ENCODE results near the gene SLC25A10. TPM values are rescaled to one million over a fixed set of nuclear protein-coding genes. Genes with fewer than 3 reads are reported as not detected.

The SLC25A10 gene
- total RNA-seq, 1 donor from 2014 or later: 60.8 TPM

DNA sequence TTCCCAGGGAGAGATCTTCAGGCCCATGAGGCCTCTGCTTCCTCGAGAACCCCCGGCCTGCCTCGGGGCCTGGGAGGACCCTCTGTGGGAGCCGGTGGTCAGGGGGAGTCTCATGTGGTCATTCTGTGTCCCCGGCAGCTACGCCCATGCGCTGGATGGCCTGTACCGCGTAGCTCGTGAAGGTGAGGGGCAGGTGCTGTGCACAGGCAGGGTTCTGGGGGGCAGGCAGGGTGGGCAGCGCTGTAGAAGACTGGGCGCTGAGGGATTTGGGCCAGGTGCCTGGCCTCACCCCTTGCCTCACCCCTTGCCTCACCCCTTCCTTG, 4.6 kb downstream of the SLC25A10 start:
- Mint-ChIP-seq H3K4me1 (ENCODE audit: low read depth, unreplicated experiment) (peaks cover 6% of the 10 kb centered on the region), H3K36me3 (ENCODE audit: unreplicated experiment) (no peaks in the 10 kb centered on the region), H3K27me3 (ENCODE audit: unreplicated experiment) (peaks cover 9% of the 10 kb centered on the region), H3K27ac (ENCODE audit: unreplicated experiment) (no peak overlapping the region), H3K9me3 (ENCODE audit: unreplicated experiment) (peaks cover 4% of the 10 kb centered on the region), H3K4me3 (ENCODE audit: unreplicated experiment) (no peak overlapping the region)
- no peak for DNase-seq
- TF ChIP-seq, protein P1, sequence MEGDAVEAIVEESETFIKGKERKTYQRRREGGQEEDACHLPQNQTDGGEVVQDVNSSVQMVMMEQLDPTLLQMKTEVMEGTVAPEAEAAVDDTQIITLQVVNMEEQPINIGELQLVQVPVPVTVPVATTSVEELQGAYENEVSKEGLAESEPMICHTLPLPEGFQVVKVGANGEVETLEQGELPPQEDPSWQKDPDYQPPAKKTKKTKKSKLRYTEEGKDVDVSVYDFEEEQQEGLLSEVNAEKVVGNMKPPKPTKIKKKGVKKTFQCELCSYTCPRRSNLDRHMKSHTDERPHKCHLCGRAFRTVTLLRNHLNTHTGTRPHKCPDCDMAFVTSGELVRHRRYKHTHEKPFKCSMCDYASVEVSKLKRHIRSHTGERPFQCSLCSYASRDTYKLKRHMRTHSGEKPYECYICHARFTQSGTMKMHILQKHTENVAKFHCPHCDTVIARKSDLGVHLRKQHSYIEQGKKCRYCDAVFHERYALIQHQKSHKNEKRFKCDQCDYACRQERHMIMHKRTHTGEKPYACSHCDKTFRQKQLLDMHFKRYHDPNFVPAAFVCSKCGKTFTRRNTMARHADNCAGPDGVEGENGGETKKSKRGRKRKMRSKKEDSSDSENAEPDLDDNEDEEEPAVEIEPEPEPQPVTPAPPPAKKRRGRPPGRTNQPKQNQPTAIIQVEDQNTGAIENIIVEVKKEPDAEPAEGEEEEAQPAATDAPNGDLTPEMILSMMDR (IDR thresholded peaks at IDR 0.05; ENCODE audit: partially characterized antibody, unreplicated experiment): no peak

DNA sequence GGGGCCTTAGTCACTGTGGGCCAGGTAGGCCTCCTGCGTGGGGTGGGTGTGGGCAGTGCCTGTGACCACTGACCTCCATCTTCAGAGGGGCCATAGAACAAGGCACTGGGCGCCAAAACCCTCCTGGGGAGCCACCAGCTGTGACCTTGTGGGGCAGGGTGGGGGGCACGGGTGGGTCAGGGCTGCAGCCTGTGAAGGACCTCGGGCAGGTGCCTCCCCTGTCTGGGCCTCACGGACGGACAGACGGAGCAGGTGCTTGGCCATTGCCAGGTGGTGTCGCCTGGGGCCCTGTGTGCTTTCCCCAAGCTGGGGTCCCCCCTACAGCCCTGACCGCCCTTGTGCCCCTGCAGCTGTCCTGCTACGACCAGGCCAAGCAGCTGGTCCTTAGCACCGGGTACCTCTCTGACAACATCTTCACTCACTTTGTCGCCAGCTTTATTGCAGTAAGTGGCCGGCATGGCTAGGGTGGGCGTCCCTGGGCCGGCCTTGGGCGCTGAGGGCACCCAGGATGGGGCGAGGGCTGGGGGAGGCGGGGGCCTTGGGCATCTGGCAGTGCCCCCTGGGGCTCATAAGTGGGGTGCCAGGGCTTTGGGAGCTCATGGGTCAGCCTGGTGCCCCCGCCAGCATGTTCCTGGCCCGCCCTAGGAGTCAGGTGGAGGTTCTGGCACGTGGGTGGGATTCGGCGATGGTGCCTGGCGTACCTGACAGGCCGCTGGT, 5.1 kb downstream of the SLC25A10 start:
- DNase-seq: no peak
- Mint-ChIP-seq H3K27me3 (ENCODE audit: unreplicated experiment) (peaks cover 12% of the 10 kb centered on the region), H3K36me3 (ENCODE audit: unreplicated experiment) (no peaks in the 10 kb centered on the region), H3K27ac (ENCODE audit: unreplicated experiment) (no peak overlapping the region), H3K4me3 (ENCODE audit: unreplicated experiment) (no peak overlapping the region), H3K9me3 (ENCODE audit: unreplicated experiment) (peaks cover 7% of the 10 kb centered on the region), H3K4me1 (ENCODE audit: low read depth, unreplicated experiment) (peaks cover 6% of the 10 kb centered on the region)
- TF ChIP-seq, protein P1 (IDR thresholded peaks at IDR 0.05; ENCODE audit: partially characterized antibody, unreplicated experiment): no peak

DNA sequence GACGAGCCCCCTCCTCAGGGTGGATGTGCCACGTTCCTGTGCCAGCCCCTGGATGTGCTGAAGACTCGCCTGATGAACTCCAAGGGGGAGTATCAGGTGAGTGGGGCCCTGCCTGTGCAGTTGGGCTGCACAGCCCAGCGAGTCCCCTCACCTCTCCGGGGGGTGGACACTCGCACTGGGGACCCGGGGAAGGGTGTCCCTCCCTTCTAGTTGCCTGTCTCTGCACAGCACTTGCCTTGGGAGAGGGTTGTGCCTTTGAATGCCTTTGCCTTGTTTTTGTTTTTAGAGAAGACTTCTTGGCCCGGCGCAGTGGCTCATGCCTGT, 5.6 kb downstream of the SLC25A10 start:
- Mint-ChIP-seq H3K4me3 (ENCODE audit: unreplicated experiment) (no peak overlapping the region), H3K27me3 (ENCODE audit: unreplicated experiment) (peaks cover 11% of the 10 kb centered on the region), H3K36me3 (ENCODE audit: unreplicated experiment) (no peaks in the 10 kb centered on the region), H3K27ac (ENCODE audit: unreplicated experiment) (no peak overlapping the region), H3K9me3 (ENCODE audit: unreplicated experiment) (peaks cover 7% of the 10 kb centered on the region), H3K4me1 (ENCODE audit: low read depth, unreplicated experiment) (peaks cover 6% of the 10 kb centered on the region)
- TF ChIP-seq, protein P1 (IDR thresholded peaks at IDR 0.05; ENCODE audit: partially characterized antibody, unreplicated experiment): no peak
- DNase-seq: no peak

DNA sequence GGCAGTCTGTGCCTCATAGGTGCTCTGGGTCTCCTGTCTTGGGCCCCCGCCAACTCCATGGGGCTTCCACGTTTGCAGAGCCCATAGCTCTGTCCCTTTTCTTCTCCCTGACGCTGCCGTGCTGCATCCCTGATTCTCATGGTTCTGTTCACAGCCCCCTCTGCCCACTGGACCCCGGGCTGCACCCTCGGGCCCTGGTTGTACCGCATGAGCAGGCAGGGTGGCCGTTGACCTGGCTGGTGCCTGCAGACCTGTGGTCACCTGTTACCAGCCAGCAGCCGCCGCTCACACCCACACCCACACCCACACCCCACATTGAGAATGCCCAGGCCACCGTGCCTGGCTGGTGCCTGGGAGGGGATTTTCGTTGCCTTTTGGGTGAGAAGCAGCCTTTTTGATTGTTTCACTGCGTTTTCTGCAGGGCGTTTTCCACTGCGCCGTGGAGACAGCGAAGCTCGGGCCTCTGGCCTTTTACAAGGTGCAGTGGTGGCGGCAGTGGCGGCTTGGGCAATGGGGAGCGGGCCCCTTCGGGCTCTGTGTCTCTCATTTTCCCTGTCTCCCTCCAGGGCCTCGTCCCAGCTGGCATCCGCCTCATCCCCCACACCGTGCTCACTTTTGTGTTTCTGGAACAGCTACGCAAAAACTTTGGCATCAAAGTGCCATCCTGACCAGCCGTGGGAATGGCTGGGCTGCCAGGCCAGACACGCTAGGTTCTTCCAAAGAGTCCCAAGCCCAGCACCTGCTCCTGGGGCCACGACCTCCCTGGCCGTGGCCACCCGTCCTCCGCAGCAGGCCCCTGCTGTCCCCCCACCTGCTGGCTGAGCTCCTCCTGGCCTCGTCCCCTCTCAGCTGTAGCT, 7.6 kb downstream of the SLC25A10 start:
- no peak overlapping the region for H3K27ac Mint-ChIP-seq (ENCODE audit: unreplicated experiment)
- no peak overlapping the region for H3K4me3 Mint-ChIP-seq (ENCODE audit: unreplicated experiment)
- H3K27me3 Mint-ChIP-seq (ENCODE audit: unreplicated experiment): peaks cover 5% of the 10 kb centered on the region
- H3K4me1 Mint-ChIP-seq (ENCODE audit: low read depth, unreplicated experiment): peaks cover 6% of the 10 kb centered on the region
- TF ChIP-seq, protein P1 (IDR thresholded peaks at IDR 0.05; ENCODE audit: partially characterized antibody, unreplicated experiment): no peak
- peaks cover 8% of the 10 kb centered on the region for H3K9me3 Mint-ChIP-seq (ENCODE audit: unreplicated experiment)
- no peak for DNase-seq
- H3K36me3 Mint-ChIP-seq (ENCODE audit: unreplicated experiment): no peaks in the 10 kb centered on the region

All from glutamatergic neuron (in vitro differentiated cells).